GM13976 (cell line): Measurements from ENCODE around the gene MEIS1.

Experiments
- DNase-seq: peaks from one replicate; pipeline ENCODE4 v3.0.0; 2012; ENCODE audit warnings: low spot score
- in situ Hi-C: fragments of 300-500 bp; cut with MboI; formaldehyde crosslinking; loops from one replicate; pipeline ENCODE4 v1.12.0; 2022; ENCODE audit warnings: low sequenced_read_pairs, mixed read lengths, inconsistent platforms; ENCODE audit not compliant: unreplicated experiment
- TF ChIP-seq, protein P1 (sequence below): IDR thresholded peaks from 2 replicates; pipeline ENCODE4 v1.5.1; 2012; ENCODE audit warnings: borderline replicate concordance, mild to moderate bottlenecking; ENCODE audit not compliant: insufficient read depth; ENCODE audit errors: extremely low read depth, missing control alignments, control extremely low read depth

Gene MEIS1

DNA sequence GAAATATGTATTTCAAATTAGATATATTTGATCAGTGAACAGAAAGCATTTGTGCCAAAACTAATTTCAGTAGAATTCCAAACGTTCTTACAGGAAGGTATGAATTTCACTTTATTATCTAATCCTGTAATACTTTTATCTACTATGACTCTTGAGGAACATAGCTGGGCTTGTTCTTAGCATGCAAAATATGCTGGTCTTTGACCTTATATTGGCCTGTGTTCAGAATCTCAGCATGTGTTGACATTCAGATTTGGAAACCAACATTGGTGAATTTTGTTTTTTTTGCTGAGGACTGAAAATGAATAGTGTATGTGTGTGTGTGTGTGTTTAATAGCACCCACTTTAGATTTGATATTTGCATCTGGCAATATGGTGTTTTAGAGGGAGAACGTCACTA lies 112.2 kb downstream of the MEIS1 start:
- no peak for DNase-seq
- TF ChIP-seq, protein P1, sequence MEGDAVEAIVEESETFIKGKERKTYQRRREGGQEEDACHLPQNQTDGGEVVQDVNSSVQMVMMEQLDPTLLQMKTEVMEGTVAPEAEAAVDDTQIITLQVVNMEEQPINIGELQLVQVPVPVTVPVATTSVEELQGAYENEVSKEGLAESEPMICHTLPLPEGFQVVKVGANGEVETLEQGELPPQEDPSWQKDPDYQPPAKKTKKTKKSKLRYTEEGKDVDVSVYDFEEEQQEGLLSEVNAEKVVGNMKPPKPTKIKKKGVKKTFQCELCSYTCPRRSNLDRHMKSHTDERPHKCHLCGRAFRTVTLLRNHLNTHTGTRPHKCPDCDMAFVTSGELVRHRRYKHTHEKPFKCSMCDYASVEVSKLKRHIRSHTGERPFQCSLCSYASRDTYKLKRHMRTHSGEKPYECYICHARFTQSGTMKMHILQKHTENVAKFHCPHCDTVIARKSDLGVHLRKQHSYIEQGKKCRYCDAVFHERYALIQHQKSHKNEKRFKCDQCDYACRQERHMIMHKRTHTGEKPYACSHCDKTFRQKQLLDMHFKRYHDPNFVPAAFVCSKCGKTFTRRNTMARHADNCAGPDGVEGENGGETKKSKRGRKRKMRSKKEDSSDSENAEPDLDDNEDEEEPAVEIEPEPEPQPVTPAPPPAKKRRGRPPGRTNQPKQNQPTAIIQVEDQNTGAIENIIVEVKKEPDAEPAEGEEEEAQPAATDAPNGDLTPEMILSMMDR = no peak
- in situ Hi-C loops = no loop called here

DNA sequence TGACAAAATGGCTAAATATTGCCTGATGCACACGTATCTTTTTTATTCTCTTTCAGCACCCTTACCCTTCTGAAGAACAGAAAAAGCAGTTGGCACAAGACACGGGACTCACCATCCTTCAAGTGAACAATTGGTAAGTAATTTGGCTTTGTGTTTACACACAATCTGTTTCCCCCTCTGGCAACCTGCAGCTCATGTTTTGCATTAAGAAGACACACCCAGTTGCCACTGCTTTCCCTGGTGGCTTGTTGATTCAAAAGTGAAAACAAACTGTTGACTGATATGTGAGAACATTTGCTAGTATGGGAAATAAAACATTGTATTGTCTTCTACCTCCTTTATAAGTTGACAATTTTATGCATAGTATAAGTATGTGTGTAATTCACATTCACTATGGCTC lies 113.0 kb downstream of the MEIS1 start:
- DNase-seq = no peak
- TF ChIP-seq, protein P1 = no peak
- in situ Hi-C loops = no loop called here

DNA sequence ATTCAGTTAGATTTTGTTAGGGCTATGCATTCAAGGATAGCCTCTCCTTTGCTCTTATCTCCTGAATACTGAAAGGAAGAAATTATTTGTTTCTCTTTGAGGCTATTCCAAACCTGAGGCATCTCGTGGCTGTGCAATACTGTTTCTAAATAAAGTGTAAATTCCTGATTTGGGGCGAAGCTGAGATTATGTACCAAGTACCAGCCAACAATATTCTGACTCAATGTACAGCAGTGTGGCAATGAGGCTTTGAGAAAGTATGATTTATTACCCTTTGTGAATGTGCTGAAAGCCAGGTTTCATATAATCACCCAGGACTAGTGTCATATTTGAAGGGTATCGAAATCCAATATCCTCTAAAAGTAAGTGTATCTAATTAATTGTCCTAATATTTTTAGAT lies 113.5 kb downstream of the MEIS1 start:
- in situ Hi-C loops = no loop called here
- TF ChIP-seq, protein P1 = no peak
- no peak for DNase-seq

DNA sequence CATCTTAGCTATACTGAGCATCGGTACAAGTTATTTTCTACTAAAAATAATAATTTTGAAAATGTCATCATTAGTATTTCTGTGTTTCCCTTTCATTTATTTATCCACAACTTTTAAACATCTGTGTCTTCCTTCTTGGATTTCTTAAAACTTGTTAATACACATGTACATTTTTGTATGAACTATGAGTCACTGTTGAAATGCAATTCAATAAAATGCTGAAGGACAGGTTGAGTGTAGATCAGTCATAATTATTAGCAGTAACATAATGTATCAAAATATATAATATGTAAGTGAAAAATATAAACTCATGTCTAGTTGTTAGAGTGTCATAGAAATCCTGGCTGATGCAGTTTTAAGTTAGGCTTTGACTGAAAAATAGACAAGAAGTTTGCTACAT lies 115.9 kb downstream of the MEIS1 start:
- TF ChIP-seq, protein P1 = no peak
- DNase-seq = no peak
- in situ Hi-C loops = no loop called here

DNA sequence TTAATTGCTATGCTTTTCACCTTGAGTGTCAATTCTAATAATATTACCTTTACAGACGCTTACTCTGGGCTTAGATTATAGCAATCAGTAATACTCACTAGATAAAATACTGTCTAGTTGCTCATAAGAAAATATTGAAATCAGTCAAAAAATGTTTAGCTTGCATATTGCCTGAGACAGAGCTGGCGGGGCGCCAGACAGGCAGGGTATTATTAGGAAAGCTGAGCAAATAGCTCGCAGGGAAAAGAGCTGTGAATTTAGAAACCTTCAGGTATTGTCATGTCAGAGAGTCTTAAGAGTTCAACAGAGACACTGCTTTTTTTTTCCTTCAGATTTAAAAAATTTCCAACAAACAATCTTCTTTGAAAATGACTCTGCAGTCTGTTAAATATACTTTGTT lies 118.4 kb downstream of the MEIS1 start:
- DNase-seq = no peak
- in situ Hi-C loops = no loop called here
- TF ChIP-seq, protein P1 = no peak

DNA sequence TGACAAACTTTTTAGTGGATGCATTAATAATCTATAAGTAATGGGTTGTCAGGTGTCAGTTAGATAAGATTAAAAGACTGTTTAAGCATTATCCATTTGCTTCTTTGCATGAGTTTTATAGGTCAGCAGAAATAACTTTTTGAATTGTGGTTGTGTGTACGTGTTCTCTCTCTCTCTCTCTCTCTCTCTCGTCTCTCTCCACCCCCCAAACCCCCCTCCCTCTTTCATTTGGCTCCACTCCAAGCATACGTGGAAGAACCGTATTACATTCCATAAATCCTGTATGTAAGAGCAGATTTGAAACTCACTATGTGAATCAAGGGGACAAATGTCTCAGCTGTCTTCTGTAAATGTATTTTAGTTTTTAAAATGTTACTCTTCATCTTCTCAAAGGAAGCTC lies 120.2 kb downstream of the MEIS1 start:
- no peak for DNase-seq
- TF ChIP-seq, protein P1 = no peak
- in situ Hi-C loops = no loop called here
